Measurements from ENCODE around the gene OR2T8. TPM values are rescaled to one million over a fixed set of nuclear protein-coding genes. Genes with fewer than 3 reads are reported as not detected.

OR2T8 gene
- polyA plus RNA-seq, 3 donors = not detected

DNA sequence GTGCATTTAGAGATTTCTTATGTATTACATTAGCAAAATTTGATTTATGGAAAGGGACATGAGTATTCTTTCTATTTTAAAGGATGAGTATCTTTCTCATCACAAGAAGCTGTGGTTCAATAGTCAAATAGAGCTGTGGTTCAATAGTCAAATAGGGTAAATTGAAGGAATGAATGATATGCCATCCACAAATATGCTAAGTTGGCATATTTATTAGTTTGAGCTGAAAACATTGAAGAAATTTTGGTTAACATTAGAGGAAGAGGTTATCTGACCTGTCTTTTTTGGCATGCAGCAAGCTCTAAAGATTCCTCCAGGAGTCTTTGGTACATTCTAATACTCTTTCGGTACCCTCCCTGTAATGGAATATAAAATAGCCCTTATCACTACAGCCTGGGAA, 33.4 kb downstream of the OR2T8 start:
- no peak for DNase-seq

DNA sequence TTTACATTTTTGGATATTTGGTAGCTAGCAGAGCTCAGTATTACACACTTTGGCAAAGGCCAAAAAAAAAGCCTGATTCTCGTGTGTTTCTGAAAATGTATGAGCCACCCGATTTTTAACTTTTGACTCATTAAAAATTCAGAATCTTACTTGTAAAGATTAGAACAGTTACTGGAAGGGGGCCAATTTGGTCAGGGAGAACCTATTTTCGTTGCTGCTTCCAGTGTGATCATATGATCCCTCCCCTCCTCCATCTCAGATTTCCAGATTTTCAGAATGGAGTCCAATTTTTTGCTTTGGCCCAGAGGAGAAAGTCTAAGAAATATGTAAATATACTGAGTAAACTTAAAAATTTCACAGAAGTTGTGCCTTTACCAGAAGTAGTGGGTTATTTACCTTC, 41.7 kb downstream of the OR2T8 start:
- no peak for DNase-seq

DNA sequence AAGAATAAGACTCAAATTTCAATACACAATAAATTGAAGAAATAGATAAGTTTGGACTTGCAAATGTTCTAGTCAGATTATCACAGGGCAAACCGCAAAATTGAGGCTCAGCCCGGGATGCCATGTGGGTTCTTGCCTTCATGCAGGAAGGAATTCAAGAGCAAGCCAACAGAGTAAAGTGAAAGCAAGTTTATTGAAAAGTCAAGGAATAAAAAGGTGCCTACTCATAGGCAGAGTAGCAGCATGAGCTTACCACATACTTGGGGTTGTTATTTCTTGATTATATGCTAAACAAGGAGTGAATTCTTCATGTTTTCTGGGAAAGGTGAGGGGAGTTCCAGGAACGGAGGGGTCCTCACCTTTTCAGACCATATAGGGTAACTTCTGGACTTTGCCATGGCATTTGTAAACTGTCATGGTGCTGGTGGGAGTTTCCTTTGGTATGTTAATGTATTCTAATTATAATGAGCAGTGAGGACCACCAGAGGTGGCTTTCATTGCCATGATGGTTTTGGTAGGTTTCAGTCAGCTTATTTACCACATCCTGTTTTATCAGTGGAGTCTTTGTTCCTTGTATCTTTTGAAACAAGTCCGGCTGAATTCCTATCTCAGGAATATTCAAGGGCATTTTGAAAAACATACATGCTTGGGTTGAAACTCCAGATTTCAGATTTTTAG, 43.0 kb downstream of the OR2T8 start:
- DNase-seq = no peak

DNA sequence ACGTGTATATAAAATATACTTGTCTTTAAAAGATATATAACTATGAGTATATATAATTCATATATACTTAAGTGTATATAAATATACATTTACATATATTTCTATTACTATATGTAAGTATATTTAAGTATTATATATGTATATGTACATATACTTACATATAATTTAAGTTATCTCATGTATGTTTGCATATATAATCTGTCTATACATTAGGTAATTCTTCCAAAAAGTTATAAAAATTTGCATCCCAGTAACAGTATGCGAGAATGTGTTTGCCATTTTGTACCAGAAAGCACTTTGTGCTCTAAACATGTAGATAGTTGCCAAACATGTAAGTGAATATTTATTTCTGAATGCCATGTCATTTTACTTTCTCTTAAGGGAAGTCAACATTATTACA, 44.9 kb downstream of the OR2T8 start, which contains the start of gene OR2AK2:
TSS of gene OR2AK2 (plus strand) at position 301 of the 400 bp plus-strand sequence. CDS start 144 bp downstream, outside the sequence.
- no peak for DNase-seq

DNA sequence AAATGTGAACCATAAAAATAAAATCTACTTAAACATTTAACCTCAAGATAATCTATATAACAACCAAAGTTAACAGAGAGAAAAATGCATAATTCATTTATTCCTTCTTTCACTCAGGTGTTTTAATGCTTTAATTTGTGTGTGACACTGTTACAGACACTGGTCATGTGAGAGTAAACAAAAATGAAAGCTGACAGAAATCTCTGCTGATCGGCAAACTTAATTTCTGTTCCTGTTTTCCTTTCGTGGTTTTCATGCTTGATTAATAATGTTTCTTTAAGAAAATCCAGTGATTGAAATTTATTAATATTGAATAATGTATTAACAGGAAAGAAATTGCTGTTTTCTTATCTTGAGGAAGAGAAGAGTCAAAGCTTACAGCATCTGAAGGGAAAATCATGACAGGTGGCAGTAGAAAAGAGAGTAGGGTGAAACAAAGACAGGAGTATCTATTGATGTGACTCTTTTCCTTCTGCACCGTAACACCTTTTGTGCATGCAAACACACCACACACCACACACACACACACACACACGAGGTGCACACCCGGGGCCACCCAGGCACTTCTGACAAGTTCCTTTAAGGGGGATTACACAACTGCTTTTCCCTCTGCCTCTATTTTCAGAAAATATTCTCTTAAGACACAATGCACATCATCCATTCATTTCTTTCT, 46.6 kb downstream of the OR2T8 start:
- no peak for DNase-seq

Other genes starting within 250 kb of the OR2T8 start
- under 1 TPM in 1 of 3 donors, not detected in 2; 0.06 TPM for gene OR13G1, start 240.5 kb upstream of the OR2T8 start, polyA plus RNA-seq (ENCODE audit: insufficient read length in 3 of 3)
- not detected for gene OR6F1, start 203.6 kb upstream of the OR2T8 start, polyA plus RNA-seq (ENCODE audit: insufficient read length in 3 of 3)
- not detected for gene OR14K1, start 181.6 kb upstream of the OR2T8 start, polyA plus RNA-seq (ENCODE audit: insufficient read length in 3 of 3)
- gene OR14A2, start 172.1 kb upstream of the OR2T8 start, polyA plus RNA-seq (ENCODE audit: insufficient read length in 3 of 3) = not detected
- not detected for gene OR1C1, start 159.7 kb upstream of the OR2T8 start, polyA plus RNA-seq (ENCODE audit: insufficient read length in 3 of 3)
- gene OR14A16, start 96.1 kb upstream of the OR2T8 start, polyA plus RNA-seq (ENCODE audit: insufficient read length in 3 of 3) = not detected
- not detected for gene OR11L1, start 78.4 kb upstream of the OR2T8 start, polyA plus RNA-seq (ENCODE audit: insufficient read length in 3 of 3)
- gene TRIM58, start 63.1 kb upstream of the OR2T8 start, polyA plus RNA-seq (ENCODE audit: insufficient read length in 3 of 3) = 1 to 10 TPM in 2 of 3 donors, under 1 TPM in 1; 0.75 to 1.9 (median 1.1) TPM
- under 1 TPM; 0.20 to 0.55 (median 0.24) TPM for gene OR2W3, start 24.7 kb upstream of the OR2T8 start, polyA plus RNA-seq (ENCODE audit: insufficient read length in 3 of 3)
- gene OR2AJ1, start 4.6 kb downstream of the OR2T8 start, polyA plus RNA-seq (ENCODE audit: insufficient read length in 3 of 3) = not detected
- gene OR2L8, start 28.6 kb downstream of the OR2T8 start, polyA plus RNA-seq (ENCODE audit: insufficient read length in 3 of 3) = not detected
- not detected for gene OR2AK2, start 45.0 kb downstream of the OR2T8 start, polyA plus RNA-seq (ENCODE audit: insufficient read length in 3 of 3)
- gene OR2L5, start 93.4 kb downstream of the OR2T8 start, polyA plus RNA-seq (ENCODE audit: insufficient read length in 3 of 3) = not detected
- under 1 TPM; 0.06 to 0.12 (median 0.10) TPM for gene OR2L2, start 109.8 kb downstream of the OR2T8 start, polyA plus RNA-seq (ENCODE audit: insufficient read length in 3 of 3)
- not detected for gene OR2L3, start 126.6 kb downstream of the OR2T8 start, polyA plus RNA-seq (ENCODE audit: insufficient read length in 3 of 3)
- gene OR2L13, start 174.9 kb downstream of the OR2T8 start, polyA plus RNA-seq (ENCODE audit: insufficient read length in 3 of 3) = not detected
- not detected for gene OR2M5, start 224.9 kb downstream of the OR2T8 start, polyA plus RNA-seq (ENCODE audit: insufficient read length in 3 of 3)